Caco-2 (cell line): Measurements from ENCODE around the gene CADPS. TPM values are rescaled to one million over a fixed set of nuclear protein-coding genes. Genes with fewer than 3 reads are reported as not detected.

Experiments used
- BruUV-seq: library from RNA; stranded (reverse); fragments of 400-500 nt; replicated peaks from 2 replicates; lab custom pipeline; 2021; lab: Mats Ljungman, UMichigan
- CTCF ChIA-PET: fragments of 300-600 bp; sonication (Branson Sonifier 250); formaldehyde crosslinking; loops from one replicate; lab custom pipeline; 2022; ENCODE audit warnings: antibody characterized with exemption; lab: Charles Lee
- POLR2A ChIA-PET: fragments of 300-600 bp; sonication (Branson Sonifier 250); formaldehyde crosslinking; loops from one replicate; lab custom pipeline; 2022; ENCODE audit warnings: antibody characterized with exemption; lab: Charles Lee
- DNase-seq, 2 experiments: peaks; one replicate each; pipeline versions ENCODE4 v3.0.0 to v3.0.0-alpha.2; 2020 to 2022
- H3K27me3 ChIP-seq: replicated peaks from 2 replicates; pipeline ENCODE4 v1.6.0; 2011; ENCODE audit warnings: low read length; ENCODE audit not compliant: control insufficient read depth, insufficient read depth
- H3K36me3 ChIP-seq: 2 replicates; pipeline ENCODE4 v1.5.1; 2011; ENCODE audit warnings: low read length; ENCODE audit not compliant: control insufficient read depth, insufficient read depth
- H3K4me1 ChIP-seq: fragments of 250-450 bp; sonication (Bioruptor Pico); 2 replicates; pipeline ENCODE4 v1.5.1; 2020; ENCODE audit warnings: mild to moderate bottlenecking
- H3K4me3 ChIP-seq: 2 replicates; pipeline ENCODE4 v1.5.1; 2011; ENCODE audit warnings: low read depth, mild to moderate bottlenecking, control low read depth, low read length
- H3K9me3 ChIP-seq: fragments of 250-450 bp; sonication (Bioruptor Pico); 2 replicates; pipeline ENCODE4 v1.5.1; 2020; ENCODE audit warnings: mild to moderate bottlenecking, moderate library complexity
- H3K27ac Mint-ChIP-seq: one replicate; pipeline ENCODE4 v1.8.0; 2022; ENCODE audit warnings: mixed read lengths; ENCODE audit not compliant: unreplicated experiment
- H3K27me3 Mint-ChIP-seq: one replicate; pipeline ENCODE4 v1.8.0; 2022; ENCODE audit warnings: mixed read lengths; ENCODE audit not compliant: insufficient read depth, unreplicated experiment
- H3K36me3 Mint-ChIP-seq: one replicate; pipeline ENCODE4 v1.8.0; 2022; ENCODE audit warnings: mild to moderate bottlenecking, mixed read lengths; ENCODE audit not compliant: insufficient read depth, unreplicated experiment
- H3K4me1 Mint-ChIP-seq: one replicate; pipeline ENCODE4 v1.8.0; 2022; ENCODE audit warnings: low read depth, mixed read lengths; ENCODE audit not compliant: unreplicated experiment
- H3K4me3 Mint-ChIP-seq: one replicate; pipeline ENCODE4 v1.8.0; 2022; ENCODE audit warnings: mild to moderate bottlenecking, moderate library complexity, mixed read lengths; ENCODE audit not compliant: unreplicated experiment
- H3K9me3 Mint-ChIP-seq: one replicate; pipeline ENCODE4 v1.8.0; 2022; ENCODE audit warnings: mixed read lengths; ENCODE audit not compliant: unreplicated experiment
- CTCF ChIP-seq, 2 experiments: fragments of 200-600 bp in 1 of 2; IDR thresholded peaks; 1 replicate in 1 of 2; 2 replicates in 1 of 2; pipeline versions ENCODE4 v1.5.1 to v1.8.0; 2011 to 2022; ENCODE audit warnings: antibody characterized with exemption in 1 of 2, control low read depth in 1 of 2, inconsistent platforms in 1 of 2, low read depth in 1 of 2, low read length in 1 of 2, mild to moderate bottlenecking in 1 of 2, moderate library complexity in 1 of 2; ENCODE audit not compliant: insufficient read depth in 1 of 2, severe bottlenecking in 1 of 2, unreplicated experiment in 1 of 2
- intact Hi-C: fragments of 100-400 bp; cut with micrococcal nuclease; formaldehyde crosslinking; loops from one replicate; pipeline ENCODE4 v1.10.0; 2022; ENCODE audit not compliant: unreplicated experiment
- total RNA-seq: library from RNA; stranded (reverse); gene quantifications from 2 replicates; pipeline ENCODE4 v1.2.3, GENCODE V29; 2022

The CADPS gene
- total RNA-seq, 1 experiment from 2014 or later: not detected

- Mint-ChIP-seq H3K4me3 (no peak overlapping the region), H3K27me3 (peaks cover 2% of the 10 kb centered on the region), H3K27ac (no peak overlapping the region), H3K9me3 (no peaks in the 10 kb centered on the region), H3K36me3 (no peaks in the 10 kb centered on the region), H3K4me1 (no peaks in the 10 kb centered on the region)
- H3K4me1 ChIP-seq: no peaks in the 10 kb centered on the region
- no peaks in the 10 kb centered on the region for H3K36me3 ChIP-seq
- H3K9me3 ChIP-seq: no peaks in the 10 kb centered on the region
- intact Hi-C loops: no loop called here
- ChIA-PET POLR2A (no interaction called here), CTCF (no interaction called here)
- H3K27me3 ChIP-seq: no peaks in the 10 kb centered on the region
- BruUV-seq: no TSS peak
- no peak for DNase-seq
- no peak for TF ChIP-seq CTCF (IDR thresholded peaks at IDR 0.05; ENCODE audit: insufficient read depth in 1 of 2, low read depth in 1 of 2, low read length in 1 of 2, severe bottlenecking in 1 of 2, unreplicated experiment in 1 of 2)
- H3K4me3 ChIP-seq: no peak overlapping the region
Measured at GRCh38 chr3:62758296-62759066, 116.7 kb downstream of the CADPS start.

GRCh38 chr3:62757045-62757444 lies 118.2 kb downstream of the CADPS start:
- Mint-ChIP-seq H3K4me1 (no peaks in the 10 kb centered on the region), H3K27me3 (peaks cover 2% of the 10 kb centered on the region), H3K27ac (no peak overlapping the region), H3K9me3 (no peaks in the 10 kb centered on the region), H3K4me3 (no peak overlapping the region), H3K36me3 (no peaks in the 10 kb centered on the region)
- no TSS peak for BruUV-seq
- POLR2A ChIA-PET: no interaction called here
- CTCF ChIA-PET: interaction anchor here (0.6 kb wide), 1 partner anchor 1008 kb away, joined by 3 read pairs; no protein-coding TSS in a partner anchor
- no peaks in the 10 kb centered on the region for H3K36me3 ChIP-seq
- intact Hi-C loops: no loop called here
- no peak for DNase-seq
- TF ChIP-seq CTCF (IDR thresholded peaks at IDR 0.05; ENCODE audit: insufficient read depth in 1 of 2, low read depth in 1 of 2, low read length in 1 of 2, severe bottlenecking in 1 of 2, unreplicated experiment in 1 of 2): no peak
- no peaks in the 10 kb centered on the region for H3K9me3 ChIP-seq
- no peaks in the 10 kb centered on the region for H3K27me3 ChIP-seq
- H3K4me3 ChIP-seq: no peak overlapping the region
- no peaks in the 10 kb centered on the region for H3K4me1 ChIP-seq

- no peaks in the 10 kb centered on the region for H3K9me3 Mint-ChIP-seq
- TF ChIP-seq CTCF (IDR thresholded peaks at IDR 0.05; ENCODE audit: insufficient read depth in 1 of 2, low read depth in 1 of 2, low read length in 1 of 2, severe bottlenecking in 1 of 2, unreplicated experiment in 1 of 2): no peak
- BruUV-seq: no TSS peak
- no peaks in the 10 kb centered on the region for H3K4me1 ChIP-seq
- H3K4me3 Mint-ChIP-seq: no peak overlapping the region
- DNase-seq: no peak
- CTCF ChIA-PET: no interaction called here
- no peaks in the 10 kb centered on the region for H3K27me3 ChIP-seq
- intact Hi-C loops: no loop called here
- no peaks in the 10 kb centered on the region for H3K4me1 Mint-ChIP-seq
- H3K36me3 Mint-ChIP-seq: no peaks in the 10 kb centered on the region
- H3K36me3 ChIP-seq: no peaks in the 10 kb centered on the region
- H3K9me3 ChIP-seq: no peaks in the 10 kb centered on the region
- no peak overlapping the region for H3K4me3 ChIP-seq
- no peak overlapping the region for H3K27ac Mint-ChIP-seq
- POLR2A ChIA-PET: no interaction called here
- H3K27me3 Mint-ChIP-seq: no peaks in the 10 kb centered on the region
Measured at GRCh38 chr3:62755285-62755684, 119.9 kb downstream of the CADPS start.
